NT2/D1 (cell line): ENCODE measurements around the gene DLG2.

Experiments
- SUZ12 ChIP-seq: IDR thresholded peaks from 2 replicates; pipeline ENCODE4 v1.6.1; 2011; ENCODE audit not compliant: insufficient read length, insufficient read depth; ENCODE audit errors: extremely low read depth
- YY1 ChIP-seq: IDR thresholded peaks from 2 replicates; pipeline ENCODE4 v1.6.1; 2011; ENCODE audit not compliant: insufficient read length, insufficient read depth
- ZNF274 ChIP-seq: IDR thresholded peaks from 2 replicates; pipeline ENCODE4 v1.6.1; 2011; ENCODE audit warnings: mild to moderate bottlenecking, low read depth, low read length

- no peak for TF ChIP-seq YY1
- TF ChIP-seq ZNF274: no peak
- no peak for TF ChIP-seq SUZ12
These were observed 2115.5 kb downstream of the DLG2 start for GRCh38 chr11:83511646-83512045.
